Type B pancreatic cell (in vitro differentiated cells): ENCODE data around the gene PVALB. TPM values are rescaled to one million over a fixed set of nuclear protein-coding genes. Genes with fewer than 3 reads are reported as not detected.
A peak's percentile ranks its signal among the peaks of the same experiment; 100 is the strongest.

Experiments used
- DNase-seq: peaks from one replicate; pipeline ENCODE4 v3.0.0; 2021; ENCODE audit warnings: mixed read lengths; ENCODE audit not compliant: unreplicated experiment; ENCODE audit errors: extremely low spot score
- H3K27ac Mint-ChIP-seq: 2 replicates; pipeline ENCODE4 v1.8.0; 2021; ENCODE audit warnings: mild to moderate bottlenecking, mixed read lengths
- H3K27me3 Mint-ChIP-seq: 2 replicates; pipeline ENCODE4 v1.8.0; 2021; ENCODE audit warnings: mixed read lengths
- H3K36me3 Mint-ChIP-seq: 2 replicates; pipeline ENCODE4 v1.8.0; 2021; ENCODE audit warnings: mixed read lengths
- H3K4me1 Mint-ChIP-seq: one replicate; pipeline ENCODE4 v1.8.0; 2021; ENCODE audit warnings: mixed read lengths; ENCODE audit not compliant: unreplicated experiment
- H3K4me3 Mint-ChIP-seq: 2 replicates; pipeline ENCODE4 v1.8.0; 2021; ENCODE audit warnings: mild to moderate bottlenecking, mixed read lengths
- H3K9me3 Mint-ChIP-seq: 2 replicates; pipeline ENCODE4 v1.8.0; 2021; ENCODE audit warnings: mixed read lengths
- total RNA-seq: library from RNA; stranded (reverse); gene quantifications from 2 replicates; pipeline ENCODE4 v1.2.1, GENCODE V29; 2021; ENCODE audit warnings: low replicate concordance
- TF ChIP-seq, protein P1 (sequence below): fragments of 200-600 bp; sonication (generic); conservative IDR thresholded peaks from 2 replicates; pipeline ENCODE4 v1.5.0; 2021; ENCODE audit warnings: antibody characterized with exemption, mild to moderate bottlenecking

PVALB gene
- total RNA-seq, 1 donor from 2014 or later, result 0.75 TPM

GRCh38 chr22:36858156-36858555, 41.3 kb upstream of the PVALB start:
- Mint-ChIP-seq H3K27ac (no peak overlapping the region), H3K36me3 (no peaks in the 10 kb centered on the region), H3K27me3 (peaks cover 39% of the 10 kb centered on the region), H3K4me1 (peaks cover 7% of the 10 kb centered on the region), H3K4me3 (no peak overlapping the region), H3K9me3 (no peaks in the 10 kb centered on the region)
- DNase-seq, result no peak
- TF ChIP-seq, protein P1, sequence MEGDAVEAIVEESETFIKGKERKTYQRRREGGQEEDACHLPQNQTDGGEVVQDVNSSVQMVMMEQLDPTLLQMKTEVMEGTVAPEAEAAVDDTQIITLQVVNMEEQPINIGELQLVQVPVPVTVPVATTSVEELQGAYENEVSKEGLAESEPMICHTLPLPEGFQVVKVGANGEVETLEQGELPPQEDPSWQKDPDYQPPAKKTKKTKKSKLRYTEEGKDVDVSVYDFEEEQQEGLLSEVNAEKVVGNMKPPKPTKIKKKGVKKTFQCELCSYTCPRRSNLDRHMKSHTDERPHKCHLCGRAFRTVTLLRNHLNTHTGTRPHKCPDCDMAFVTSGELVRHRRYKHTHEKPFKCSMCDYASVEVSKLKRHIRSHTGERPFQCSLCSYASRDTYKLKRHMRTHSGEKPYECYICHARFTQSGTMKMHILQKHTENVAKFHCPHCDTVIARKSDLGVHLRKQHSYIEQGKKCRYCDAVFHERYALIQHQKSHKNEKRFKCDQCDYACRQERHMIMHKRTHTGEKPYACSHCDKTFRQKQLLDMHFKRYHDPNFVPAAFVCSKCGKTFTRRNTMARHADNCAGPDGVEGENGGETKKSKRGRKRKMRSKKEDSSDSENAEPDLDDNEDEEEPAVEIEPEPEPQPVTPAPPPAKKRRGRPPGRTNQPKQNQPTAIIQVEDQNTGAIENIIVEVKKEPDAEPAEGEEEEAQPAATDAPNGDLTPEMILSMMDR, result no peak

- Mint-ChIP-seq H3K36me3 (no peaks in the 10 kb centered on the region), H3K27ac (no peak overlapping the region), H3K27me3 (peaks cover 39% of the 10 kb centered on the region), H3K4me1 (peaks cover 7% of the 10 kb centered on the region), H3K9me3 (no peaks in the 10 kb centered on the region), H3K4me3 (no peak overlapping the region)
- no peak for DNase-seq
- TF ChIP-seq, protein P1, result no peak
Measured at GRCh38 chr22:36856792-36857135, 39.9 kb upstream of the PVALB start.

DNA sequence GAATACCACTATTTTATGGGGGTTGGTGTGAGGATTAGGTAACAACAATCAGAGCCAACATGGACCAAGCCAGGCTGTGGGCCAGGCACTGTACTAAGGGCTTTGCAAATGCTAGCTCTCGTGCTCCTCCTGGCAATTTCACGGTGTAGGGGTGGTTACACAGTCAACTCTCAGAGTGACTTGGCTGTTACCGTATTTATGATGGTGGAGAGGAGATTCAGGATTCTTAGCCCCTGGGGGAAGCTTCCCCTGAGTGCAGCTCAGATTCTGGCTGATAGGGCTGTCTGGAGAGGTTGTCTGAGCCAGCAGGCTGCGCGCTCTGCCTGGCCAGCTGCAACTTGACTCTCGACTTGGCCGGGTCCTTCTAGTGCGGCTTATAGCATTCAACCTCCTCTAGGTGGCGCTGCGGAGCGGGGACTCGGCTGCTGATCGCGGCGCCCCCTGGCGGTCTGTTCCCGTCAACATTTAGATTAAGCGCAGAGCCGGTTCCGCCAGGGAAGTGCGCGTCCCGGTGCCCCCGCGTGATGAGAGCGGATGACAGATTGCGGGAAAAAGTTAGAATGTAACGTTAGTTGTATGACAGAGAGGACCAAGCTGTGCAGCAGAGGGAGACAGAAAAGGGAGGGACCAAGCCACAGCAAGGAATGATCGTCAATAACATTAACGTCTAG, 39.4 kb upstream of the PVALB start:
- peak; percentile 97 for DNase-seq
- Mint-ChIP-seq H3K27ac (peak overlapping the region; percentile 29), H3K4me3 (peak overlapping the region; percentile 56), H3K4me1 (peaks cover 7% of the 10 kb centered on the region), H3K36me3 (no peaks in the 10 kb centered on the region), H3K9me3 (no peaks in the 10 kb centered on the region), H3K27me3 (peaks cover 40% of the 10 kb centered on the region)
- TF ChIP-seq, protein P1, result peak; percentile 100

- TF ChIP-seq, protein P1, result no peak
- H3K4me1 Mint-ChIP-seq, result peaks cover 7% of the 10 kb centered on the region
- no peak overlapping the region for H3K27ac Mint-ChIP-seq
- no peak for DNase-seq
- no peaks in the 10 kb centered on the region for H3K36me3 Mint-ChIP-seq
- H3K4me3 Mint-ChIP-seq, result no peak overlapping the region
- peaks cover 48% of the 10 kb centered on the region for H3K27me3 Mint-ChIP-seq
- H3K9me3 Mint-ChIP-seq, result no peaks in the 10 kb centered on the region
Measured at GRCh38 chr22:36855478-36855877, 38.6 kb upstream of the PVALB start.

- TF ChIP-seq, protein P1, result peak; percentile 82
- H3K4me1 Mint-ChIP-seq, result peaks cover 7% of the 10 kb centered on the region
- no peak overlapping the region for H3K4me3 Mint-ChIP-seq
- H3K27me3 Mint-ChIP-seq, result peaks cover 50% of the 10 kb centered on the region
- no peak for DNase-seq
- no peaks in the 10 kb centered on the region for H3K36me3 Mint-ChIP-seq
- H3K9me3 Mint-ChIP-seq, result no peaks in the 10 kb centered on the region
- no peak overlapping the region for H3K27ac Mint-ChIP-seq
Measured at GRCh38 chr22:36853407-36854099, 36.7 kb upstream of the PVALB start.
